Measurements from ENCODE around the gene LYST.

DNA sequence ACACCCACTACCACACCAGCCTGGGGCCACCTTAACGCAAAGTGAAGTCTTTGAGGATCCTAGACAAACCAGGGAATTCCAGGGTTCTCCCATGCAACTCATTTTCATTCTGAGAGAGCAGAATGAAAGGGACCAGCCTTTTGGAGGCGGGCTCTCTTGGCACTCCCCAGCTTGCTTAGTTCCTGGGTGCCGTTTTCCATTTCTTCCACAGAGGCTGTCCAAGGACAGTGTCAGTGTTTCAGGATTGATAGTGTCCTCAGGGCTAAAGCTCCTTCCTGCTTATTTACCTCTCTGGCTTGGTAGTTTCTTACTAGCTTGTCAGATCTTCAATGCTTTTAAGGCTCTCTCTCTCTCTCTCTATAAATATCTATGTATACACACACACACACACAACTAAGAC lies 187.1 kb downstream of the LYST start:
- TF ChIP-seq, protein P1, sequence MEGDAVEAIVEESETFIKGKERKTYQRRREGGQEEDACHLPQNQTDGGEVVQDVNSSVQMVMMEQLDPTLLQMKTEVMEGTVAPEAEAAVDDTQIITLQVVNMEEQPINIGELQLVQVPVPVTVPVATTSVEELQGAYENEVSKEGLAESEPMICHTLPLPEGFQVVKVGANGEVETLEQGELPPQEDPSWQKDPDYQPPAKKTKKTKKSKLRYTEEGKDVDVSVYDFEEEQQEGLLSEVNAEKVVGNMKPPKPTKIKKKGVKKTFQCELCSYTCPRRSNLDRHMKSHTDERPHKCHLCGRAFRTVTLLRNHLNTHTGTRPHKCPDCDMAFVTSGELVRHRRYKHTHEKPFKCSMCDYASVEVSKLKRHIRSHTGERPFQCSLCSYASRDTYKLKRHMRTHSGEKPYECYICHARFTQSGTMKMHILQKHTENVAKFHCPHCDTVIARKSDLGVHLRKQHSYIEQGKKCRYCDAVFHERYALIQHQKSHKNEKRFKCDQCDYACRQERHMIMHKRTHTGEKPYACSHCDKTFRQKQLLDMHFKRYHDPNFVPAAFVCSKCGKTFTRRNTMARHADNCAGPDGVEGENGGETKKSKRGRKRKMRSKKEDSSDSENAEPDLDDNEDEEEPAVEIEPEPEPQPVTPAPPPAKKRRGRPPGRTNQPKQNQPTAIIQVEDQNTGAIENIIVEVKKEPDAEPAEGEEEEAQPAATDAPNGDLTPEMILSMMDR (IDR thresholded peaks at IDR 0.05; ENCODE audit: low read length) = no peak
- no peak for TF ChIP-seq EZH2 (IDR thresholded peaks at IDR 0.05; ENCODE audit: borderline replicate concordance, low read length)

Measured in OCI-LY1 (cell line).